Measurements from ENCODE around the gene GTF2F2.

- TF ChIP-seq POLR2AphosphoS5 (IDR thresholded peaks at IDR 0.05) (no peak), CTCF (IDR thresholded peaks at IDR 0.05 in 8 of 11, conservative IDR thresholded peaks at IDR 0.05 in 3 of 11) (no peak)
These were observed 182.2 kb downstream of the GTF2F2 start for GRCh38 chr13:45302507-45302906.

Measured in spleen (tissue), 7 donors.